NCI-H69 (cell line): ENCODE measurements around the gene VKORC1L1.
A peak's percentile ranks its signal among the peaks of the same experiment; 100 is the strongest.
"Not testable (repeated sequence)": the region's sequence is repeated elsewhere in the genome, so short reads cannot be mapped to it uniquely, and the experiment has no call there.

Experiments used
- DNase-seq: peaks from one replicate; lab custom pipeline; 2025; lab: John Stamatoyannopoulos, UW

VKORC1L1 gene

DNA sequence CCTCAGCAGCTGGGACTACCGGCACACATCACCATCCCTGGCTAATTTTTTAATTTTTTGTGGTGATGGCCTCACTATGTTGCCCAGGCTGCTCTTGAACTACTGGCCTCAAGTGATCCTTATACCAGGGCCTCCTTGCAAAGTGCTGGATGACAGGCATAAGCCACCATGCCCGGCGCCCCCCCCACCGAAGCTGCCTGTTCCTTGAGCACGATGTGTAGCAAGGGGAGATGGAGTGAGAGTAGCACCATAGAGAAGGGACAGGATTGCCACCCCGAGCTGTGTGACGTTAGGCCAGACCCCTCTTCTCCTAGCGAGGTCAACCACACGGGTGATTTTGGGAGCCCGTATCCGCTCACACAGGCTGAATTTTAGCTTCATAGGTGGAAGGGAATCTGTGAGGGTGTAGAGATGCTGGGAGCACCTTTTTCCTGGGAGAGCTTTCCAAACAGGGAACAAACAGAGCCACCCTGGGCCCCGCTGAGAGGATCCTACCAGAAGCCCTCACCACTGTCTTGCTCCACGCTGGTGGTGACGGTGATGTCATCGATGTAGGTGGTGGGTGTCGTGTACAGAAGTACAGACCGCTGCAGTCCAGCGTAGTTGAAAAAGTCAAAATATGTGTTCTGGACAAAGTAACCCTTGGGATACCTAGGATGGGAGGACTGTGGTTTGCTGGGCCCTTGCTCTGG is 106.2 kb downstream of the VKORC1L1 start:
- DNase-seq, result no peak

DNA sequence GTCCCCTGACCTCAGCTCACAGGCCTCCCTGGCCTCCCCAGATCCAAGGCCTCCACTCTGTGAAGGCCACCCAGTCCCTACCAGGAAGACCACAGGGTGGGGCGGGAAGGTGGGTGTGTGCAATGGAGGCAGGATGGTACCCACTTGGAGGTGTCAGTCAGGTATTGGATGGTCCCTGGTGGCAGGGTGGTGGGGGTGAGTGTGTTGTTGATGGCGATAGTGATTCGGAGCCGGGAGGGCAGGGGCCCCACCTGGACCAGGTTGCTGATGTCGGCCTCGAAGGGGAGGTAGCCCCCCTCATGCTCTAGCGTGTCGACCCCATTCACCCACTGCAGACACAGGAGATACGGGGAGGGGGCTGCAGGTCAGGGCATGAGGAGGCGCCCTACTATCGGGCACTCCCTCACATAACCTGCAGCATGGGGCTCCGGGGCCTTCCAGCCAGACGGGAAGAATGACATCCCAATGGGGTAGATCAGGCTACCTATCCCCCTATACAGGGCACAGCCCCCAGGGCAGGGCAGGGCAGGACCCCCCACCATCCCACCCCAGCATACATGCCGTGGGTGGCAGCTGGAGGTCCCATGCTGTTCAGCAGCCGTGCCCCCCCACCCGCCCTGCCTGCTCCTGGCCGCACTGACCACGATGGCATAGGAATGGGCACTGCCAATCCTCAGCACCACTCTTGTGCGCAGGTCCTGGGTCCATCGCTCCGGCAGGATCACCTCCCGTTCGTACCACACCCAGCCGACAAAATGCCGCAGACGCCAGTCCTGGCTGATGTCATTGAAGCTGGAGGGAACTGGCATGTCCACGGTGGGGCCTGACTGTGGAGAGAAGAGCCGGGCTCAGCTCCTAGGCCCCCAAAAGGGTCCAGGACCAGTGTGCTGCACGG is 107.0 kb downstream of the VKORC1L1 start:
- no peak for DNase-seq

DNA sequence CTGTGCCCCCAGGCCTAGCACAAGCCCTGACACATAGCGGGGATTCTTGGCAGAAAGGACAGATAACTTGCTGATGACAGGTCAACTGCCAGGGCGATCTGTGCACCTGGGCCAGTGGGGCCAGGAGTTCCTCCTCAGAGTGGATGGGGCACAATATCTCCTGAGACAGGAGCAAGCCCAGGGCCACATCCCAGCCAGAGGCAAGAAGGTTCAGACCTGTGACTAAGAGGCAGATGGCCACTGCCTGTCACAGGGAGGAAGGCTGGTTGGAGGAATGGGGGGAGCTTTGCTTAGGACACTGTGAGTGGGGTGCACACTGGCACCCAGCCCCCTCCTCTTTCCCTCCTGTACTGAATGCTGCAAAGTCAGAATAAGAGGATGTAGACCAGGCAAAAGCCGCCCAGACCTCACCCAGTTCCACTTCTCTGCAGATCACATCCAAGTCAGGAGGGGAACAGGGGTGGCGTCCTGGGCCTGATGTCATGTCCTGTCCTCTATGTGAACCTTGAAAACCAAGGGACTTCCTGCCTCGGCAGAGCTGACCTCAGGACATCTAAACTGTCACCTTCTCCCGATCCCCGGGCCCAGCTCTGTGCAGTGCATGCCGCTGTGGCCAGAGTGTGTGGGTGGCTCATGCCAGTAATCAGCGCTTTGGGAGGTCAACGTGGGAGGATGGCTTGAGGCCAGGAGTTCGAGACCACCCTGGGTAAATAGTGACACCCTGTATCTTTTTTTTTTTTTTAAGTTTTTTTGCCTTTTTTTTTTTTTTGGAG is 107.8 kb downstream of the VKORC1L1 start:
- no peak for DNase-seq

DNA sequence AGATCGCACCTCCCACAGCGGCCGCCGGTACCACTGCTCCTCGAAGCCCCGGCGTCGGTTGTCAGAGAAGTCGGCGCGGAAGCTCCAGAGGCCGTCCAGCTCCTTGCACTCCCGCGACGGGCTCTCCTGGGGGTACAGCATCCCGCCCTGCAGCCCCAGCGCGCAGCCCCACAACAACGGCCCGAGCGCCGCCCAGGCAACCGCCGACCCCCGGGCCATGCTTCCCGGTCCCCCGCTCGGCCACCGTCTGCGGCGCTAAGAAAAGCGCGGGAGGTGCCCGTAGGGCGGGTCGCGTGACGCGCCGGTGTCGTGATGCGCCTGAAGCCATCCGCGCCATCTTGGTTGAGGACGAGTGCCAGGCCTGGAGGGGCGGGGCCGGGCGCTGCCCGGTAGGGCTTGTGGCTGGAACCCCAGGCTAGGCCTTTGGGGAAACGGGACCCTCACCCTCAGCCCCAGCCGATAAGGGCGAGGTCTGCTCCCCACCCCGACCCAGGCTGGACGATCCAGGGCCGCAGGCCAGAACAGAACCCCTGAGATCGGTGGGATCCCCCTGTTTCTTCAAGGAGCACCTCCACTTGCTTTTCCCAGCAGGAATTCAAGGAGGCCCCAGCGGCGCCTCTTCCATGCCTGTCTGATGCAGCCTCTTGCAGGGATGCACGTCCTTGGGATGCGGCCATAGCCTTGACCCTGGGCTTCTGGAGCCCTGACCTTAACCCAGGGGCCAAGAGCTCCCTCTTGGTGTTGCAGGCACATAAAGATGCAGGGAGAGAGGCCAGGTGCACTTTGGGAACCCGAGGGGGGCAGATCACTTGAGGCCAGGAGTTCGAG is 109.3 kb downstream of the VKORC1L1 start, which contains the start of gene GUSB:
GUSB (minus strand) TSS at position 249 of the 828 bp plus-strand sequence; CDS start at position 219, 30 bp downstream.
- DNase-seq, result peak; percentile 98

DNA sequence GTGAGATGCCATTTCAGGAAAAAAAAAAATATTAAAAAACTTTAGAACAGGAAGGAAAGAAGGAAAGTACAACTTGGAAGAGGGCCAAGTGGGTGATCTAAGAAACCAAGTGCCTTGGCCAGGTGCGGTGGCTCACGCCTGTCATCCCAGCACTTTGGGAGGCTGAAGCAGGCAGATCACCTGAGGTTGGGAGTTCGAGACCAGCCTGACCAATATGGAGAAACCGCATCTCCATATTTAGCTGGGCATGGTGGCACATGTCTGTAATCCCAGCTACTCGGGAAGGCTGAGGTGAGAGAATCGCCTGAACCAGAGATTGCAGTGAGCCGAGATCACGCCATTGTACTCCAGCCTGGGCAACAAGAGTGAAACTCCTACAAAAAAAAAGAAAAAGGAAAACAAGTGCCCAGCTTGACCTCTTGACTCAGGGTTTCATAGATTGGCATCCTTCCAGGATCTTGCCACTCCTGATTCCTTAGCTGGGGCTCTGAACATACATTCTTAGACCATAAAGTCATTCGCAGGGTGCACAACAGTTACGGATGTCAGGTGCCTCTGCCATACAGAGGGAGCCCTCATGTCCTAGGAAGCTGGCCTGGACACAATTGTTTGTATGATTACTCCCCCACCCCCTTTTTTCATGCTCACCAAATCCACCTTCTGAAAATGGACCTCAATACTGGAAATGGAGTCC is 111.2 kb downstream of the VKORC1L1 start:
- no peak for DNase-seq

DNA sequence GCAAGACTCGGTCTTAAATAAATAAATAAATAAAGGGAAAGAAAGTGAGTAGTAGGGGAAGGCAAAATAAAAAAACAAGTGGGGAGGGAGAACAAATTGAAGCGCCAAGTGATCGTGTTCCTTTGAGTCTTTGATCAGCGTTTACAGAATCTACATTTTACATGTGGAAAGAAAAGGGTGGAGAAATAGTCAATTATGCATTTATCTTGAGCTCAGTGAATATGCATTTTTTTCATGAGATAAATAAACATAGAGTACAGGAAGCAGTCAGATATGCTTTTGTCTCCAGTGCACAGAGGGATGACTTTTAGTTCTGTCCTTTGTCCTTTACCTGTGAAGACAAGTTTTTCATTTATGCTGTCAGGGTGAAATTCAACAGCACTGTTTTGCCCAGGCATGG is 115.2 kb downstream of the VKORC1L1 start:
- no peak for DNase-seq

DNA sequence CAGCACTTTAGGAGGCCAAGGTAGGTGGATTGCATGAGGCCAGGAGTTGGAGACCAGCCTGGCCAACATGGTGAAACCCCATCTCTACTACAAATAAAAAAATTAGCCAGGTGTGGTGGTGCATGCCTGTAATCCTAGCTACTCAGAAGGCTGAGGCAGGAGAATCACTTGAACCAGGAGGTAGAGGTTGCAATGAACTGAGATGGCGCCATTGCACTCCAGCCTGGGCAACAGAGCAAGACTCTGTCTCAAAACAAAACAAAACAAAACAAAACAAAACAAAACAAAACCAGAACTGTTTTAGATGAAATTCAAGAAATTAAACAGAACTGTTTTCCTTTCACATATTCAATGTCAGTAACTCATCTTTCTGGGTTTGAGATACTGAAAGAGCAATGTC is 115.6 kb downstream of the VKORC1L1 start:
- not testable (repeated sequence) for DNase-seq

DNA sequence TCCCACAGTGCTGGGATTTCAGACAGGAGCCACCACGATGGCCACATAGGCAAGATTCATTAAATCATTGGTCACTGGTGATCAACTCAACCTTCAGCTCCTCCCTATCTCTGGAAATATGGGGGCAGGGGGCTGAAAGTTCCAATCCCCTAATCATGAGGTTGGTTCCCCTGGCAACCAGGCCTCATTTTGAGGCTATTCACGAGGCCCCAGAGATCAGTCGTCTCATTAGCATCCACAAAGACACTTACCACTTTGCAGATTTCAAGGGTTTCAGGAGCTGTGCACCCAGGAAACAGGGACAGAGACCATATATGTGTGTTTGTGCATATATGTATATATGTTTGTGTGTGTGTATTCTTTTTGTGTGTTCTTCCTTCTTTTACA is 116.8 kb downstream of the VKORC1L1 start:
- no peak for DNase-seq

DNA sequence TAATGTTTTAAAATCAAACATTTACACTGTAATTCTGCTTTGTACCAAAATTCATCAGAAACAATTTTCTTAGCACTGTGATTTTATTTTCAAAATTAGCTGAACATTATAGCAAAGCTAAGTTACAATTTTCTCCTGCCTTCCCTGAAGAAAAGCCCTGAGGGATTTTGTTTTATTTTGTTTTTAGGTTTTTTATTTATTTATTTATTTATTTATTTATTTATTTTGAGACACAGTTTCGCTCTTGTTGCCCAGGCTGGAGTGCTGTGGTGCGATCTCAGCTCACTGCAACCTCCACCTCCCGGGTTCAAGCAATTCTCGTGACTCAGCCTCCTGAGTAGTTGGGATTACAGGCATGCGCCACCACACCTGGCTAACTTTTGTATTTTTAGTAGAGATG is 119.0 kb downstream of the VKORC1L1 start:
- not testable (repeated sequence) for DNase-seq

DNA sequence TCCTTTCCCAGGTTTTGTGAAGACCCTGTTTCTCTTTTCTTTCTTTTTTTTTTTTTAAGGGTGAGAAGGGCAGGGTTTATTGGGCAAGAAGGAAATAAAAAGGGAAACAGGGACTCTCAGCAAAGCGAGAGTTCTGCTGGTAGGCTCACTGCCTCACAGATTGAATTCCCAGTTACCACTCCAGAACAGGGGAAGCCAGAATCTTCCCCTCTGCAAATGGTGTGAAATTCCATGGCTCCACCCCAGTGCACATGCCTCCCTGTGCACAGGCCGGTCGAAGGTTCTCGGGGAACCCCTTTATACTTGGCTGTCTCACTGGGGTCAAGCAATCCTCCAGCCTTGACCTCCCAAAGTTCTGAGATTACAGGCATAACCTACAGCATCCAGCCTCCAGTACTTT is 119.7 kb downstream of the VKORC1L1 start:
- DNase-seq, result no peak

DNA sequence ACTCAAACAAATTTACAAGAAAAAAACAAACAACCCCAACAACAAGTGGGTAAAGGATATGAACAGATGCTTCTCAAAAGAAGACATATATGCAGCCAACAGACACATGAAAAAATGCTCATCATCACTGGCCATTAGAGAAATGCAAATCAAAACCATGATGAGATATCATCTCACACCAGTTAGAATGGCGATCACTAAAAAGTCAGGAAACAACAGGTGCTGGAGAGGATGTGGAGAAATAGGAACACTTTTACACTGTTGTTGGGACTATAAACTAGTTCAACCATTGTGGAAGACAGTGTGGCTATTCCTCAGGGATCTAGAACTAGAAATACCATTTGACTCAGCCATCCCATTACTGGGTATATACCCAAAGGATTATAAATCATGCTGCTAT is 122.1 kb downstream of the VKORC1L1 start:
- DNase-seq, result not testable (repeated sequence)

DNA sequence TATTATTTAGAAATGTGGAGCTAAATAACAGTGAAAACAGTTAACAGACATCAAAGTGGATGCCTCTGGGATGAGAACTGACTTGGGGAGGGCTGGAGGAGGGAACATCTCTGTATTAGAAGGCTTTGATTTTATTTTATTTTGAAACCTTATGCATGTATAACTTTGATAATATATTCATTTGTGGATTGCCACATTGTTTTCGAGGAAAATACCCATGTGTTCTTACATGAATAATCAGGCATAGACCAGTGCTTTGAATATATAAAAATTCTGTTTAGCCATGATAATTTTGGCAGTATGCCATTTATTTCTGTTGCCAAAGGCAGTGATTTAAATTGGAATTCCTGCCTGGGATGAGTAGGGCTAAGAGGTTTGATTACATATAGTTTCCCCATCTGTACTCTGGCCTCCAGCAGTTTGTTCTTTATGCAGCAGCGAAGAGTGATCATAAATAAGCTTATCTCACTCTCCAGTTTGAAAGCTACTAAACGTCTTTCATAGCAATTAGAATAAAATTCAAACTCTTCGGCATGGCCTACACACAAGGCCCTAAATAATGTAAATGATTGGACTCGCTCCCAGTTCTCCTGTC is 128.0 kb downstream of the VKORC1L1 start:
- DNase-seq, result not testable (repeated sequence)

DNA sequence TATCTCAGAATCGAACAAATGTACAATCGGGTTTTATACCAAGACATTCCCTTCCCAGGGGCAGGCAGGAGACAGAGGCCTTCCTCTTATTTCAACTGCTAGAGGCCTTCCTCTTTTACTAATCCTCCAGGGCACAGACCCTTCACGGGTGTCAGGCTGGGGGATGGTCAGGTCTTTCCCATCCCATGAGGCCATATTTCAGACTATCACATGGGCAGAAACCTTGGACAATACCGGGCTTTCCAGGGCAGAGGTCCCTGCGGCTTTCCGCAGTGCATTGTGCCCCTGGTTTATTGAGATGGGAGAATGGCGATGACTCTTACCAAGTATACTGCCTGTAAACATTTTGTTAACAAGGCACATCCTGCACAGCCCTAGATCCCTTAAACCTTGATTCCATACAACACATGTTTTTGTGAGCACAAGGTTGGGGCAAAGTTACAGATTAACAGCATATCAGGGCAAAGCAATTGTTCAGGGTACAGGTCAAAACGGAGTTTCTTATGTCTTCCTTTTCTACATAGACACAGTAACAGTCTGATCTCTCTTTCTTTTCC is 132.3 kb downstream of the VKORC1L1 start:
- DNase-seq, result not testable (repeated sequence)

DNA sequence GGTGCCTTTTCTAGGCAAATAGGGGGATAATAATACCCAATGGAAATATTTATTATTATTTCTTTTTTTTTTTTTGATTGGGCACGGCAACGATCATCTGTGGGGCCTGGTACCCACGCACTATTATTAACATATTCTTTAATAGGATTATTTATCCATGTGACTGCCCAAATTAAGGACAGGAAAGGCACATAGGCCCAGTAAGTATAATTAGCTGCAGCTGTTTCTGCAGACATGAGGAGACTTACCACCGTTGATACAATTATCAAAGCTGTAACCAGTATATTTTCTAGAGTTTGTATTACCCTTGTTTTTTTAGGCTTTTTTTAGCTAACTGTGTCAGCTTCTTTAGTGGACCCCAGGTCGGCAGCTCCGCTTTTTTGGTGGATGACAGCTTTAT is 134.4 kb downstream of the VKORC1L1 start:
- DNase-seq, result no peak
